Esophagus squamous epithelium (tissue), 4 donors: Measurements from ENCODE around the gene SLCO1A2.

Experiments used
- CTCF ChIP-seq, 6 experiments: fragments of 450-650 bp in 4 of 6; fragments of 200-600 bp in 2 of 6; sonication (generic) in 2 of 6; IDR thresholded peaks; one replicate each; pipeline ENCODE4 v1.5.1; 2016 to 2019; ENCODE audit warnings: antibody characterized with exemption in 6 of 6, mild to moderate bottlenecking in 4 of 6, moderate library complexity in 4 of 6
- POLR2A ChIP-seq, 4 donors: fragments of 450-650 bp; IDR thresholded peaks; one replicate each; pipeline ENCODE4 v1.6.1; 2017; ENCODE audit warnings: antibody characterized with exemption in 4 of 4, mild to moderate bottlenecking in 4 of 4, moderate library complexity in 3 of 4

GRCh38 chr12:21324551-21324950 lies 10.2 kb downstream of the SLCO1A2 start:
- TF ChIP-seq POLR2A (IDR thresholded peaks at IDR 0.05) (no peak), CTCF (IDR thresholded peaks at IDR 0.05) (no peak)
